Measurements from ENCODE around the gene MAD2L1BP.

MAD2L1BP gene

DNA sequence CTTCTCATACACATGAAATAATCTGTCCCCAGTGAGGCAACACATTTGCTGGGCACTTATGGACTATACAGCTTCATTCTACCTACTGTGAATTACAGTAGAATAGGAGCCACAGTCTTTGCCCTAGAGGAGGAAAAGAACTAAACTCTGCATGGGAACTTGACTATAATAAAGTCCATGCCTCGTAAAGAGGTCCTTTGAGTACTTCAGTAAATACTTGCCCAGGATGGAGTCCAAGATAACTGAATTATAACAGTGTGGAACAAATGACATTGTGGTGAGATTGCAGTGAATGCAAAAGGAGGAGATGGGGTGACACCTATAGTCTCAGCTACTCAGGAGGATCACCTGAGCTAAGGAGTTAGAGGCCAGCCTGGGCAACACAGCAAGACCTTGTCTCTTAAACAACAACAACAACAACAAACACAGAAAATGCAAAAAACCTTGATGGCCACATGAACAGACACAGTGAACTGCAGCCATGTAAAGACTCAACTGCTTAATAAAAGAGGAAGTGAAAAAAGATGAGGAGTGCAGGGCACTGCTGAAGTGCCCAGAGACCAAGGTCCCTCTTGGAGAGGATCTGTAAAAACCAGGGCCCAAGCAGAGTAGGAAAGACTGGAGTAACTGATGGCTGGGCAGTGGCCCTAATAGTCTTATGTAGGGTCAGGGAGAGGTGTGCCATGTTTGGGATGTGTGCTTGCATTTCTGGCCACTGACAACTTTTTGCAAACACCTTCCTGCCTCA lies 48.2 kb downstream of the MAD2L1BP start:
- DNase-seq: no peak

DNA sequence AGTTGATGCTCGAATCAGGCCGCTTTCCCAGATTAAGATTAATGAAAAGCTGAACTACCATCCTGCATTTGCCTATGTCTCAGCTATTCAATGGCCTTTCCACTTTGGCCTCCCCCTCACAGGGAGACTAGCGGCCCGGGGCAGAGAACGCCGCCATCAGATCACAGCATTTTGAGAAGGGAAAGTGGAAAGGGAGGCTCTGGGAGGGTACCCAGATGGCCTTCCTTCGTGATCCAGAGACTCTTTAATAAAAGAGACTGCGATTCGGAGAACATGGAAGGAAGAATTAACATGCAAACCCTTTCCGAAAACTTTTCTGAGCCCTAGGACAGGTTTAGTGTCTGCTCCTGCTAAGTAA lies 51.4 kb downstream of the MAD2L1BP start:
- no peak for DNase-seq

DNA sequence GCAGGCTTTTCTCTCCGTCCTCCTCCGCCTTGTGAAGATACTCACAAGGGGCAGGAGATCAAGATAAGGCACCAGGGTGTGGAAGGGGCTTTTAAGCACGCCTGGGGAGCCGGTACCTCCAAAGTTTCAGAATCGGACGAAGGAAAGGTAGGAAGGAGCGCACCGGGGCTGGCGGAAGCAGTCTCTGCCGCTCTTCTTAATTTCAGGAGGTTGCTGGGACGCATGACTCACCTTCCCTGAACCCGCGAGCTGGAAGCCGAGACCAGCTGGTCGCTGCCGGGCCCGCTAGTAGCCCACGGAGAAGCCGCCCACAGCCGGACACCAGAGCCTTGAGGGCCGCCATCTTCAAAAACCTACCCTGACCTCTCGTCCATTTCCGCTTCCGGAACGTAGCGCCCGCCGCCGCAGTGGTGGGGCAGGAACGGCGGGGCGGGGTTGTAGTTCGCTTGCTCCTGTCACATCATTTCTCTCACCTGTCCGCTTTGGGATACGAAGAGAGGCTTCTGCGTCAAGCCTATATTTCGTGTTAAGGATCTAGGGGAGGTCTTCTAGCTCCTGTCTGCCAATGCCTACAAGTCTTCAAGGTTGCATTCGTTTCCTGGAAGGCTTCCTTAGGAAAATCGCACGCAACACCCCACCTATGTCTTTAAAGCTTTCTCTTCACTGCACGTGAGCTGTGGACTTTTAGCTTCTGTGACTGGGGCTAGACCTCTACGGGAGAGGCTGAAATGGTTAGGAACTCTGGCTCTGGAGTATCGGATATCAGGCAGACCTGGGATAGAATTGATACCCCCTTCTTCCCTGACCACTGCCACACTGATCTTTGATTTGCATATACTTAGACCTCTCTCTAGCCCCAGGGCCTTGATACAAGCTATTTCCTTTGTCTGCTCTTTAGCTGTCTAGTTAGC lies 52.1 kb downstream of the MAD2L1BP start, which contains the start of gene MRPS18A:
Gene MRPS18A (minus strand): TSS at position 355 of the 911 bp plus-strand sequence. CDS start 12 bp downstream, at position 343.
- peak; percentile 21 to 59 for DNase-seq

DNA sequence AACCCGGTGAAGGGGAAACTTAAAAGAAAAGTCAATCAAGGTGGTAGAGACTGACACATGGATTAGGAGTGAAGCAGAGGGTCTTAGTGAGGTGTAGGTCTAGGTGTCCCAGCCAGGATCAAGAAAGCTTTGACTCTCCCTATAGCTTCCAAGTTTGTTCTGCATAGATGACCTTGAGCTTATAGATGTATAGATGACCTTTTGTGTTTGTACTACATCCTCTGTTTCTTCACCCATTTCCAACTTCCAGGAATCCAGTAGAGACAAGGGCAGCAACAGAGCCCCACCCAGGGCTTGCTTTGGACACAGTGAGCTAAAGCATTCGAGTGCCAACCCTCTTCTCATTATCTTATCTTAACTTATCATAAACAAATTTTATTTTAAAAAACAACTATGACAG lies 53.8 kb downstream of the MAD2L1BP start:
- no peak for DNase-seq
